ENCODE data around the gene DLX5.

Gene DLX5

GRCh38 chr7:97017192-97018125, 7.2 kb downstream of the DLX5 start:
- no peaks in the 10 kb centered on the region for H3K9me3 ChIP-seq (ENCODE audit: control insufficient read depth, insufficient read depth, low read depth, low read length)
- no peak overlapping the region for H3K27ac ChIP-seq (ENCODE audit: low read depth, low read length)
- H3K4me3 ChIP-seq (ENCODE audit: low read depth, low read length), result peak overlapping the region; percentile 61
- peaks cover 42% of the 10 kb centered on the region for H3K4me1 ChIP-seq (ENCODE audit: control insufficient read depth, insufficient read depth, low read length)
- H3K36me3 ChIP-seq (ENCODE audit: control insufficient read depth, insufficient read depth, low read length), result no peaks in the 10 kb centered on the region
- H3K9ac ChIP-seq (ENCODE audit: low read length), result no peak overlapping the region
- H3K27me3 ChIP-seq (ENCODE audit: control insufficient read depth, insufficient read depth, low read length), result peaks cover 100% of the 10 kb centered on the region

- Histone ChIP-seq H3K27me3 (ENCODE audit: control insufficient read depth, insufficient read depth, low read length) (peaks cover 100% of the 10 kb centered on the region), H3K9ac (ENCODE audit: low read length) (no peak overlapping the region), H3K4me3 (ENCODE audit: low read depth, low read length) (peak overlapping the region; percentile 61), H3K9me3 (ENCODE audit: control insufficient read depth, insufficient read depth, low read depth, low read length) (no peaks in the 10 kb centered on the region), H3K36me3 (ENCODE audit: control insufficient read depth, insufficient read depth, low read length) (no peaks in the 10 kb centered on the region), H3K27ac (ENCODE audit: low read depth, low read length) (no peak overlapping the region), H3K4me1 (ENCODE audit: control insufficient read depth, insufficient read depth, low read length) (peaks cover 37% of the 10 kb centered on the region)
These were observed 8.0 kb downstream of the DLX5 start for GRCh38 chr7:97016381-97017191.

GRCh38 chr7:97015756-97016380, 8.8 kb downstream of the DLX5 start:
- peaks cover 100% of the 10 kb centered on the region for H3K27me3 ChIP-seq (ENCODE audit: control insufficient read depth, insufficient read depth, low read length)
- H3K9me3 ChIP-seq (ENCODE audit: control insufficient read depth, insufficient read depth, low read depth, low read length), result no peaks in the 10 kb centered on the region
- H3K4me1 ChIP-seq (ENCODE audit: control insufficient read depth, insufficient read depth, low read length), result peaks cover 31% of the 10 kb centered on the region
- H3K27ac ChIP-seq (ENCODE audit: low read depth, low read length), result no peak overlapping the region
- no peaks in the 10 kb centered on the region for H3K36me3 ChIP-seq (ENCODE audit: control insufficient read depth, insufficient read depth, low read length)
- no peak overlapping the region for H3K9ac ChIP-seq (ENCODE audit: low read length)
- peak overlapping the region; percentile 61 for H3K4me3 ChIP-seq (ENCODE audit: low read depth, low read length)

GRCh38 chr7:97015279-97015678, 9.4 kb downstream of the DLX5 start:
- H3K4me1 ChIP-seq (ENCODE audit: control insufficient read depth, insufficient read depth, low read length), result peaks cover 27% of the 10 kb centered on the region
- H3K27ac ChIP-seq (ENCODE audit: low read depth, low read length), result no peak overlapping the region
- H3K9ac ChIP-seq (ENCODE audit: low read length), result no peak overlapping the region
- no peaks in the 10 kb centered on the region for H3K36me3 ChIP-seq (ENCODE audit: control insufficient read depth, insufficient read depth, low read length)
- H3K4me3 ChIP-seq (ENCODE audit: low read depth, low read length), result no peak overlapping the region
- H3K27me3 ChIP-seq (ENCODE audit: control insufficient read depth, insufficient read depth, low read length), result peaks cover 100% of the 10 kb centered on the region
- H3K9me3 ChIP-seq (ENCODE audit: control insufficient read depth, insufficient read depth, low read depth, low read length), result no peaks in the 10 kb centered on the region

- Histone ChIP-seq H3K4me1 (ENCODE audit: control insufficient read depth, insufficient read depth, low read length) (peaks cover 30% of the 10 kb centered on the region), H3K9ac (ENCODE audit: low read length) (no peak overlapping the region), H3K36me3 (ENCODE audit: control insufficient read depth, insufficient read depth, low read length) (no peaks in the 10 kb centered on the region), H3K9me3 (ENCODE audit: control insufficient read depth, insufficient read depth, low read depth, low read length) (no peaks in the 10 kb centered on the region), H3K4me3 (ENCODE audit: low read depth, low read length) (no peak overlapping the region), H3K27ac (ENCODE audit: low read depth, low read length) (no peak overlapping the region), H3K27me3 (ENCODE audit: control insufficient read depth, insufficient read depth, low read length) (peaks cover 100% of the 10 kb centered on the region)
These were observed 10.4 kb downstream of the DLX5 start for GRCh38 chr7:97014145-97014750.

- Histone ChIP-seq H3K27me3 (ENCODE audit: control insufficient read depth, insufficient read depth, low read length) (peaks cover 100% of the 10 kb centered on the region), H3K27ac (ENCODE audit: low read depth, low read length) (no peak overlapping the region), H3K9me3 (ENCODE audit: control insufficient read depth, insufficient read depth, low read depth, low read length) (no peaks in the 10 kb centered on the region), H3K36me3 (ENCODE audit: control insufficient read depth, insufficient read depth, low read length) (no peaks in the 10 kb centered on the region), H3K4me3 (ENCODE audit: low read depth, low read length) (no peak overlapping the region), H3K9ac (ENCODE audit: low read length) (no peak overlapping the region), H3K4me1 (ENCODE audit: control insufficient read depth, insufficient read depth, low read length) (peaks cover 30% of the 10 kb centered on the region)
These were observed 10.8 kb downstream of the DLX5 start for GRCh38 chr7:97013845-97014134.

GRCh38 chr7:97013134-97013844, 11.3 kb downstream of the DLX5 start:
- H3K36me3 ChIP-seq (ENCODE audit: control insufficient read depth, insufficient read depth, low read length), result no peaks in the 10 kb centered on the region
- no peak overlapping the region for H3K9ac ChIP-seq (ENCODE audit: low read length)
- peaks cover 29% of the 10 kb centered on the region for H3K4me1 ChIP-seq (ENCODE audit: control insufficient read depth, insufficient read depth, low read length)
- H3K9me3 ChIP-seq (ENCODE audit: control insufficient read depth, insufficient read depth, low read depth, low read length), result no peaks in the 10 kb centered on the region
- no peak overlapping the region for H3K27ac ChIP-seq (ENCODE audit: low read depth, low read length)
- no peak overlapping the region for H3K4me3 ChIP-seq (ENCODE audit: low read depth, low read length)
- H3K27me3 ChIP-seq (ENCODE audit: control insufficient read depth, insufficient read depth, low read length), result peaks cover 100% of the 10 kb centered on the region

- no peaks in the 10 kb centered on the region for H3K36me3 ChIP-seq (ENCODE audit: control insufficient read depth, insufficient read depth, low read length)
- H3K27me3 ChIP-seq (ENCODE audit: control insufficient read depth, insufficient read depth, low read length), result peaks cover 100% of the 10 kb centered on the region
- H3K9ac ChIP-seq (ENCODE audit: low read length), result no peak overlapping the region
- peaks cover 23% of the 10 kb centered on the region for H3K4me1 ChIP-seq (ENCODE audit: control insufficient read depth, insufficient read depth, low read length)
- H3K4me3 ChIP-seq (ENCODE audit: low read depth, low read length), result no peak overlapping the region
- no peak overlapping the region for H3K27ac ChIP-seq (ENCODE audit: low read depth, low read length)
- H3K9me3 ChIP-seq (ENCODE audit: control insufficient read depth, insufficient read depth, low read depth, low read length), result no peaks in the 10 kb centered on the region
These were observed 12.1 kb downstream of the DLX5 start for GRCh38 chr7:97012365-97013133.

GRCh38 chr7:97011536-97012364, 12.9 kb downstream of the DLX5 start:
- H3K36me3 ChIP-seq (ENCODE audit: control insufficient read depth, insufficient read depth, low read length), result no peaks in the 10 kb centered on the region
- H3K27ac ChIP-seq (ENCODE audit: low read depth, low read length), result no peak overlapping the region
- H3K9ac ChIP-seq (ENCODE audit: low read length), result no peak overlapping the region
- H3K9me3 ChIP-seq (ENCODE audit: control insufficient read depth, insufficient read depth, low read depth, low read length), result no peaks in the 10 kb centered on the region
- peaks cover 100% of the 10 kb centered on the region for H3K27me3 ChIP-seq (ENCODE audit: control insufficient read depth, insufficient read depth, low read length)
- H3K4me1 ChIP-seq (ENCODE audit: control insufficient read depth, insufficient read depth, low read length), result peaks cover 23% of the 10 kb centered on the region
- no peak overlapping the region for H3K4me3 ChIP-seq (ENCODE audit: low read depth, low read length)
